ENCODE measurements around the gene WWOX.

Gene WWOX

DNA sequence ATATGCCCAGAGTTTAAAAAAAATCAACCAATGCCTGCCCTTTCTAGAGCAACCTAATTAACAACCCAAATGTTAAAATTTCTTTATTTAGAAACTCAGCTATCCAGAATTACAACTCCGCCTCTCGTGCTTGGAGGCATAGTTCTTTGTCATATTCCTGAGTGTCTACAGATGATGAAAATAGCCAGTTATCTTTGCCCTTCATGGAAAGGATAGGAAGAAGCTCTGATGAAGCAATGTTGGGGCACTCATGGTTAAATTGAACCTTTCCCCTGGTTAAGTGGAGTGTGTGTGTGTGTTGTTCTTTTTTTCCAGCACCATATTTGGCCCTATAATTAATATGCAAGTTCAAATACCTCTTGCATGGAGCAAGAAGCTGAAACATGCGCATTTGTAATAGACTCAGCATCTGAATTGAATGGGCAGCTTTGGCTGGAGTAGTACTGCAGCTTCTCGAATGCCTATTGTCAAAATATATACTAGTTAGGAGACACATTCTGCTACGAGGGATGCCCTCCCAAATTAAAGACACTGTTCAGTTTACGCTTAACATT is 506.2 kb downstream of the WWOX start:
- no peak for DNase-seq (ENCODE audit: extremely low spot score)
- TF ChIP-seq, protein P1, sequence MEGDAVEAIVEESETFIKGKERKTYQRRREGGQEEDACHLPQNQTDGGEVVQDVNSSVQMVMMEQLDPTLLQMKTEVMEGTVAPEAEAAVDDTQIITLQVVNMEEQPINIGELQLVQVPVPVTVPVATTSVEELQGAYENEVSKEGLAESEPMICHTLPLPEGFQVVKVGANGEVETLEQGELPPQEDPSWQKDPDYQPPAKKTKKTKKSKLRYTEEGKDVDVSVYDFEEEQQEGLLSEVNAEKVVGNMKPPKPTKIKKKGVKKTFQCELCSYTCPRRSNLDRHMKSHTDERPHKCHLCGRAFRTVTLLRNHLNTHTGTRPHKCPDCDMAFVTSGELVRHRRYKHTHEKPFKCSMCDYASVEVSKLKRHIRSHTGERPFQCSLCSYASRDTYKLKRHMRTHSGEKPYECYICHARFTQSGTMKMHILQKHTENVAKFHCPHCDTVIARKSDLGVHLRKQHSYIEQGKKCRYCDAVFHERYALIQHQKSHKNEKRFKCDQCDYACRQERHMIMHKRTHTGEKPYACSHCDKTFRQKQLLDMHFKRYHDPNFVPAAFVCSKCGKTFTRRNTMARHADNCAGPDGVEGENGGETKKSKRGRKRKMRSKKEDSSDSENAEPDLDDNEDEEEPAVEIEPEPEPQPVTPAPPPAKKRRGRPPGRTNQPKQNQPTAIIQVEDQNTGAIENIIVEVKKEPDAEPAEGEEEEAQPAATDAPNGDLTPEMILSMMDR (IDR thresholded peaks at IDR 0.05; ENCODE audit: control extremely low read depth, extremely low read depth, low read depth, missing control alignments): no peak
- ChIA-PET POLR2A (no interaction called here), CTCF (no interaction called here)

DNA sequence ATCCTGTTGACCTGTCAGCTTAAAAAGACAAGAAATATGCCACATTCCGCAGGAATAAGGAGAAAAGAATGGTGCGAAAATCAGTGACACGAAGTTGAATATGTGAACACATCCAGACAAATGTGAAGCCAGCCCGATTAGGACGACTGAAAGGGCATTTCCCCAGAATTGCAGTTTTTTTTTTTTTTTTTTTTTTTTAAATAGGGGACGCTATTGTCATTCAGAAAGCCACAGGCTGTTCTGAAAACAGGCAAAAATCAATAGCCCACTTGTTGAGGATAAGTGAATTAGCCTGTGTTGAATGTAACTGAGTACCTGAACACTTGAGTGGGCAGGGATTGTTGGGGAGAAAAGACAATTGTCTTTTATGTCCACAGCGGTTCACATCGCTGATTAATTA is 507.1 kb downstream of the WWOX start:
- TF ChIP-seq, protein P1 (IDR thresholded peaks at IDR 0.05; ENCODE audit: control extremely low read depth, extremely low read depth, low read depth, missing control alignments): no peak
- no peak for DNase-seq (ENCODE audit: extremely low spot score)
- CTCF ChIA-PET: no interaction called here
- POLR2A ChIA-PET: no interaction called here

DNA sequence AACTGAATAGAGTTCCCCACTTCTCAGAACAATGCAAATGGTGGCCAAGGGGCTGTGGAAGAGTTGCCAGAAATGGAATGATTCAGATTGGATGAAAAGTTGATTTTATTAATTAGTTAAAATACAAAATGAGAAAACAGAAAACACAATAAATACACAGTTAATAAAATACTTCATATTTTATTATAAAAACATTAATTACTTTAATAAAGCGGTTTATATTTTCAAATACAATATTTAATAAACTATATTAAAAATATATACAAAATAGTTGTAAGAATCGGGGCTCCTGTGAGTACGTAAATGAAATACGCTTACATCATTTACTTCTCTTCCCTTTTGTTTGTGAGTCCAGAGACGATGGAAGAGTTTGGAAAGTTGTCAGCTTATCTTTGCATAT is 507.6 kb downstream of the WWOX start:
- TF ChIP-seq, protein P1 (IDR thresholded peaks at IDR 0.05; ENCODE audit: control extremely low read depth, extremely low read depth, low read depth, missing control alignments): no peak
- CTCF ChIA-PET: no interaction called here
- no peak for DNase-seq (ENCODE audit: extremely low spot score)
- POLR2A ChIA-PET: no interaction called here

DNA sequence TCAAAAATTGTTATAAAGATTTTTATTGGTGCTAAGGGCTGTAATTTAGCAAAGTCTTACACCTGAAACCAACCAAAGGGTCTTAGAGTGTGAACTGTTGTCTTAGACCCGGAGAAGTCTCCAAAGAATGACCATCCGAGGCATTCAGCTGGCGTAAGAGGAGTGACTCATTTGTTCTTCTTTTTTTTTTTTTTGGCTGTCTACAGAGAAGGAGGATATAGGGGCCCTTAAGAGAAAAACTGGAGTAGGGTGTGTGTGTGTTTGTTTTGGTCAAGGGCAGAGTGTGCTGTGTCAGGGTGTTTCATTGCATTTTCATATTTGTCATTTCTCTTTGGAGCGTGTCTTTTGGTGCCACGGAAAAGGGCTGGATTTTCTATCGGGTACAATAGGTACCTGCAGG is 508.0 kb downstream of the WWOX start:
- ChIA-PET CTCF (no interaction called here), POLR2A (no interaction called here)
- TF ChIP-seq, protein P1 (IDR thresholded peaks at IDR 0.05; ENCODE audit: control extremely low read depth, extremely low read depth, low read depth, missing control alignments): no peak
- DNase-seq (ENCODE audit: extremely low spot score): no peak

DNA sequence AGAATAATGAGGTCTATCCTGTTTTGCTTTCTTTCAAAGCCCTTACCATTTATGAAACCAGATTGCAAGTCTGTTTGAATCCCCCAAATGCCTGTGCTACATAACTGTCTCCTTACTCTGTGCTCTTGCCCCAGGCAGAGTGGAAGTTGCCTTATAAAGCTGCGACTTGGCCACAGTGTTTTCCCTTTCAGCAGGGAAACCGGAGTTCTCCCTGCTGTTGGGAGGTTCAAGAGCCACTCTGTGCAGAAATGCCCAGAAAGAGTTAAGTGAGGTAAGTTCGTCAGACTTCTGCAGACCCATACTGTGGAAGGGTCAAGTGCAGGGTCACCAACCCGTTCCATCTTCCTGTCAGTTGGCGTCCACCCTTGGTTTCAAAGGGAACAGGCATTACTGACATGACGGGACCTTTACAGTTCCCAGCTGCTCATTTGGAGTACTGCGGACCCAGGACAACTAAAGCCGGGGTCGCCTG is 508.9 kb downstream of the WWOX start:
- ChIA-PET POLR2A (no interaction called here), CTCF (no interaction called here)
- TF ChIP-seq, protein P1 (IDR thresholded peaks at IDR 0.05; ENCODE audit: control extremely low read depth, extremely low read depth, low read depth, missing control alignments): no peak
- no peak for DNase-seq (ENCODE audit: extremely low spot score)

DNA sequence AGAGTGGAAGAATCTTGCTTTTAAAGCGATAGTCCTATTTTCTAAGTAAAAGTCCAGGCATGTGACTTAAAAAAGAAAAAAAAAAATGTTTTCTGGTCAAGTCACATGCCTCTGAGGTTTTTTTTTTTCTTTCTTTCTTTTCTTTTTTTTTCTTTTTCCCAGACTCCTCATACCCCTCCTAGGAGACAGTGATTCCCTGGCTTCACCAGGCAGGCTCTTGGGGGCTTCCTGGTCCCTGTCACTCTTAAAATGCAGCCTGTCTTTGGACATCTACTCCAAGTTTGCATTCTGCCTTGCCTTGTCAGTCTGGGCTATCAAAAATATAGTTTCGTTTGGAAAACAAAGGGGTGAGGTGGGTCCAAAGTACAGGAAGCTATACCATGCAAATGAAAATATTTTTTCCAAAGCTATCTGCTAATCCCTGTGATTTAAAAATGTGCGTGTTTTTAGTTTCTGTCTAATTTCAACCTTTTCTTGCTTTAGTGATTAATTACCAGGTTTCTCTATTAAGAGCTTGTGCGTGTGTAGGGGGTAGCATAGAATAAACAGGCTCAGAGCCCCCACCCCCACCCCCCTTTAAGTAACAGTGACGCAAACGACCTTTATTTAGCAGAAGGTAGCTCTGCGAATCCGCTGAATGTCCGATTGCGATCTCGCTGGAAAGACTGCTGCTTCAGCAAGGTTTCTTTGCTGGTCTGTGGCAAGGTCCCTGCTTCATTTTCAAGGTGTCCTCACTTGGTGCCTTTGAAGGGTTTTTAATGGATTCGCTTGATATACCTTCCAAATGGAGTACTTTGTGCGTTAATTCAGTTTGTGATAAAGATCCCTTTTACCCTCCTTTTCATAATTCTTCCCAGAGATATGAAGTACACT is 510.2 kb downstream of the WWOX start:
- POLR2A ChIA-PET: no interaction called here
- CTCF ChIA-PET: no interaction called here

More for the DNA sequence above, 510.2 kb downstream of the WWOX start:
- TF ChIP-seq, protein P1 (IDR thresholded peaks at IDR 0.05; ENCODE audit: control extremely low read depth, extremely low read depth, low read depth, missing control alignments): no peak
- DNase-seq (ENCODE audit: extremely low spot score): no peak
